Prostate gland (tissue), 1 donor: ENCODE measurements around the gene DR1.

Experiments used
- POLR2A ChIP-seq: fragments of 450-650 bp; IDR thresholded peaks from one replicate; pipeline ENCODE4 v1.6.1; 2016; ENCODE audit warnings: antibody characterized with exemption, mild to moderate bottlenecking
- POLR2AphosphoS5 ChIP-seq: sonication (generic); formaldehyde crosslinking; IDR thresholded peaks from one replicate; pipeline ENCODE4 v1.6.1; 2017; ENCODE audit warnings: antibody characterized with exemption

DNA sequence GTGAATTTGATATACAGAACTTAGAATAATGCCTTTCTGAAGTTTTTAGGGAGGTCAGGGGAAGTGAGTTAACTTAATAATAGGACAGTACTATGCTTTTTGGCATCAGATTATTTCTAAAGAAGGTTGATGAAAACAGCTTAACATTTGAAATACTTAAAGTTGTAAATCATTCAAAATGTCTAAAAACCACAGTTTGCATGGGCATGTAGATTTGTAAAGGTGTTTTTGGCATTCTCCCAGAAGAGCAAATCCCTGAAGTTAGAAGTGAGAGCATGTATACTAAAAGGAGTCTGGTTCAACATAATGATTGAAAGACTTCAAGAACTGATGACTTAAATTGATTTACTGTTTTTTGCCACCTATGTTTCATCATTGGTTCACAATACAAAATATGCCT lies 6.7 kb downstream of the DR1 start:
- TF ChIP-seq POLR2A = no peak
- TF ChIP-seq POLR2AphosphoS5 = no peak
